ENCODE results near the gene UAP1L1.
A peak's percentile ranks its signal among the peaks of the same experiment; 100 is the strongest.
"Not testable (repeated sequence)": the region's sequence is repeated elsewhere in the genome, so short reads cannot be mapped to it uniquely, and the experiment has no call there.

UAP1L1 gene

GRCh38 chr9:137121927-137122795, 44.8 kb downstream of the UAP1L1 start:
- not testable (repeated sequence) for H3K4me1 ChIP-seq (ENCODE audit: control insufficient read depth, insufficient read depth, low read length); H3K9me3 ChIP-seq (ENCODE audit: control insufficient read depth, insufficient read depth, low read depth, low read length); H3K4me3 ChIP-seq (ENCODE audit: low read depth, low read length); H3K27ac ChIP-seq (ENCODE audit: extremely low read depth, low read depth, low read length); H3K36me3 ChIP-seq (ENCODE audit: control insufficient read depth in 2 of 2, insufficient read depth in 1 of 2, low read length in 2 of 2)
- TF ChIP-seq KLF17 (tag by site-specific recombination; IDR thresholded peaks at IDR 0.05) (0 out of 2 replicates have a peak, but pooled peaks have one; percentile 35), PRDM1 (tag by site-specific recombination; IDR thresholded peaks at IDR 0.05) (peak; percentile 50; the same call in 1 of the 2 replicates), ZNF449 (tag by site-specific recombination; IDR thresholded peaks at IDR 0.05) (0 out of 2 replicates have a peak, but pooled peaks have one; percentile 32), ZNF366 (tag by site-specific recombination; conservative IDR thresholded peaks at IDR 0.05) (0 out of 2 replicates have a peak, but pooled peaks have one; percentile 32), WT1 (tag by site-specific recombination; IDR thresholded peaks at IDR 0.05) (peak; percentile 16; the same call in 1 of the 2 replicates)
- CTCF ChIA-PET: interaction anchor here (0.7 to 10.2 kb wide), 6 partner anchors 12 to 113 kb away, joined by 3 to 69 read pairs (median 5); partner anchors contain the start of genes CYSRT1 and RNF224
- POLR2A ChIA-PET: interaction anchor here (0.7 to 1.3 kb wide), 3 partner anchors 16 to 1044 kb away, joined by 3 to 5 read pairs (median 3); partner anchors contain the start of genes ANAPC2 and SSNA1

GRCh38 chr9:137122796-137123467, 45.6 kb downstream of the UAP1L1 start:
- CTCF ChIA-PET: interaction anchor here (0.7 to 10.2 kb wide), 10 partner anchors 11 to 335 kb away, joined by 3 to 69 read pairs (median 4); partner anchors contain the start of genes CYSRT1 and RNF224
- not testable (repeated sequence) for H3K4me3 ChIP-seq (ENCODE audit: low read depth, low read length); H3K27ac ChIP-seq (ENCODE audit: extremely low read depth, low read depth, low read length); H3K36me3 ChIP-seq (ENCODE audit: control insufficient read depth in 2 of 2, insufficient read depth in 1 of 2, low read length in 2 of 2); H3K4me1 ChIP-seq (ENCODE audit: control insufficient read depth, insufficient read depth, low read length); H3K9me3 ChIP-seq (ENCODE audit: control insufficient read depth, insufficient read depth, low read depth, low read length)
- POLR2A ChIA-PET: interaction anchor here (0.7 to 1.3 kb wide), 3 partner anchors 15 to 1045 kb away, joined by 3 to 5 read pairs (median 3); partner anchors contain the start of genes ANAPC2 and SSNA1
- peak; percentile 95 for TF ChIP-seq ZNF121 (tag by site-specific recombination; IDR thresholded peaks at IDR 0.05)

DNA sequence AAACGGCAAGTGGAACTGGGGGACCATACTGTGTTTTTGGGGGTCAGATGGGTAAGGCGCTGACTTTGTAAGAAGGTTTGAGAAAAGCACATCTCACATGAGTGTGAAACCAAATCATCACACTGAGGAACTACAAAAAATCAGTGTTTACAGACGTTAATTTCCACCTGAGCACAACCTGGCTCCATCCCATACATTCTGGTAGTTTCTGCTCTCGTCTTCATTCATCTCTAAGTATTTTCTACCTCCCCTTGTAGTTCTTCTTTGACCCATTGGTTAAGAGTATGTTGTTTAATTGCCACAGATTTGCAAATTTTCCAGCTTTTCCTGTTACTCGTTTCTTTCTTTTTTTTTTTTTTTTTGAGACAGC, 46.1 kb downstream of the UAP1L1 start:
- no peaks in the 10 kb centered on the region for H3K4me1 ChIP-seq (ENCODE audit: control insufficient read depth, insufficient read depth, low read length)
- H3K9me3 ChIP-seq (ENCODE audit: control insufficient read depth, insufficient read depth, low read depth, low read length): no peaks in the 10 kb centered on the region
- no peak overlapping the region for H3K4me3 ChIP-seq (ENCODE audit: low read depth, low read length)
- H3K36me3 ChIP-seq (ENCODE audit: control insufficient read depth in 2 of 2, insufficient read depth in 1 of 2, low read length in 2 of 2): no peaks in the 10 kb centered on the region; a peak in 1 of 3 replicates
- H3K27ac ChIP-seq (ENCODE audit: extremely low read depth, low read depth, low read length): no peak overlapping the region
- POLR2A ChIA-PET: interaction anchor here (0.7 to 1.3 kb wide), 2 partner anchors 23 to 66 kb away, joined by 5 to 7 read pairs; partner anchors contain the start of genes ANAPC2 and SSNA1
- TF ChIP-seq, protein P1, sequence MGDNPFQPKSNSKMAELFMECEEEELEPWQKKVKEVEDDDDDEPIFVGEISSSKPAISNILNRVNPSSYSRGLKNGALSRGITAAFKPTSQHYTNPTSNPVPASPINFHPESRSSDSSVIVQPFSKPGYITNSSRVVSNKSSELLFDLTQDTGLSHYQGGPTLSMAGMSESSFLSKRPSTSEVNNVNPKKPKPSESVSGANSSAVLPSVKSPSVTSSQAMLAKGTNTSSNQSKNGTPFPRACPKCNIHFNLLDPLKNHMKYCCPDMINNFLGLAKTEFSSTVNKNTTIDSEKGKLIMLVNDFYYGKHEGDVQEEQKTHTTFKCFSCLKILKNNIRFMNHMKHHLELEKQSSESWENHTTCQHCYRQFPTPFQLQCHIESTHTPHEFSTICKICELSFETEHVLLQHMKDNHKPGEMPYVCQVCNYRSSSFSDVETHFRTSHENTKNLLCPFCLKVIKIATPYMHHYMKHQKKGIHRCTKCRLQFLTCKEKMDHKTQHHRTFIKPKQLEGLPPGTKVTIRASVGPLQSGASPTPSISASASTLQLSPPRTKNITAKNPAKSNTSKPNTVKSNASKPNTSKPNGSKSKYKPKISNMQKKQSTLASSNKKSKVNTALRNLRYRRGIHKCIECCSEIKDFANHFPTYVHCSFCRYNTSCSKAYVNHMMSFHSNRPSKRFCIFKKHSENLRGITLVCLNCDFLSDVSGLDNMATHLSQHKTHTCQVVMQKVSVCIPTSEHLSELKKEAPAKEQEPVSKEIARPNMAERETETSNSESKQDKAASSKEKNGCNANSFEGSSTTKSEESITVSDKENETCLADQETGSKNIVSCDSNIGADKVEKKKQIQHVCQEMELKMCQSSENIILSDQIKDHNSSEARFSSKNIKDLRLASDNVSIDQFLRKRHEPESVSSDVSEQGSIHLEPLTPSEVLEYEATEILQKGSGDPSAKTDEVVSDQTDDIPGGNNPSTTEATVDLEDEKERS (tag by site-specific recombination; IDR thresholded peaks at IDR 0.05): no peak
- no peak for TF ChIP-seq ZNF148 (tag by site-specific recombination; IDR thresholded peaks at IDR 0.05; ENCODE audit: borderline replicate concordance)
- CTCF ChIA-PET: interaction anchor here (0.7 to 10.2 kb wide), 8 partner anchors 11 to 336 kb away, joined by 3 to 69 read pairs (median 6); partner anchors contain the start of genes CYSRT1 and RNF224
